KOPT-K1 (cell line): ENCODE results near the gene DOP1A.
"Not testable (repeated sequence)": the region's sequence is repeated elsewhere in the genome, so short reads cannot be mapped to it uniquely, and the experiment has no call there.

ENCODE experiments used
- H3K27ac ChIP-seq: fragments of 200-600 bp; sonication (generic); 2 replicates; pipeline ENCODE4 v1.5.1; 2016; ENCODE audit warnings: antibody characterized with exemption, mild to moderate bottlenecking, low read depth, low read length; ENCODE audit not compliant: poor library complexity, severe bottlenecking
- H3K36me3 ChIP-seq: fragments of 200-600 bp; sonication (generic); 2 replicates; pipeline ENCODE4 v1.5.1; 2017; ENCODE audit warnings: antibody characterized with exemption, mild to moderate bottlenecking, low read length, moderate library complexity; ENCODE audit not compliant: insufficient read depth
- H3K9me3 ChIP-seq: fragments of 200-600 bp; sonication (generic); 2 replicates; pipeline ENCODE4 v1.5.1; 2017; ENCODE audit warnings: antibody characterized with exemption, low read length, mild to moderate bottlenecking; ENCODE audit not compliant: insufficient read depth, poor library complexity, severe bottlenecking

The DOP1A gene

DNA sequence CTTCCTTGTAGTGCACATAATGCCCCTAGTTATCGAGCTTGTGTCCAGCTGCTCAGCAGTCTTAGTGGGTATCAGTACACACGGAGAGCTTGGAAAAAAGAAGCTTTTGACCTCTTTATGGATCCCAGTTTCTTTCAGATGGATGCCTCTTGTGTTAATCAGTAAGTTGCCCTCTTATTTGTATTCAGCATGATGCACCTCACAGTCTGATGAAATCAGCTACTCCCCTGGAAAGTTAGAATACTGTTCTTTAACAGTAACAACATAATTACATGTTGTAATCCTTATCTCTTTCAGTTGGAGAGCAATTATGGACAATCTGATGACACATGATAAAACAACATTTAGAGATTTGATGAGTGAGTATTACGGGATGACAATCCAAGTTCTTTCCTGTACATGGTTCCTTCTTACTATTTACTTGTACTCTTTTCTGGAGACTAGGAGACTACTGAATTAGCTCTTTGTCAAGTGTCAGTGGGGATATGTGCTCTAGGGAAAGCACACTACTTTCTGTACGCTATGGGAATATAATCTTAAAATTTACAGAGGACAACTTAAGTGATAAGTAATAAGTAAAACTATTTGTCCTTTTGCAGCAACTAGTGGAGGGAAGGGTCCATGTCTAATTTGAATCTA lies 86.5 kb downstream of the DOP1A start:
- peaks cover 55% of the 10 kb centered on the region for H3K36me3 ChIP-seq
- no peaks in the 10 kb centered on the region for H3K9me3 ChIP-seq
- H3K27ac ChIP-seq = no peak overlapping the region

- peaks cover 69% of the 10 kb centered on the region for H3K36me3 ChIP-seq
- no peak overlapping the region for H3K27ac ChIP-seq
- H3K9me3 ChIP-seq = no peaks in the 10 kb centered on the region
Measured at GRCh38 chr6:83155794-83156193, 88.3 kb downstream of the DOP1A start.

DNA sequence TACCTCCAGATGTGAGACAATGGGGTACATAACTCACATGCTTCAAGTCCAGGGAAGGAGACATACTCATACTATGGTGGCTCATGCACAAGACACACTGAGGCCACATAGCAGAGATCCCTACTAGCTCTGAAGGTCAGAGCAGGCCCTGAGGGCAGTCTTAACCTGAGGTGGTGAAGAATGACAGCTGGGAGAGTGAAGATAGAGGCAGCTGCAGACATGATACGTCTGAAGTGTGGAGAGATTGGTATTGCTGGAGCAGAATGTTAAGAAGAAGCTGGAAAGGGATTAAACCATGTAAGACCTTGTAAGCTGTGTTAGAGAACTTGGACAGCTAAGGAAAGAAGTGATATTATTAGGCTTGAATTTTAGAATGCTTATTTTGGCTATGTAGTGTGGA lies 92.7 kb downstream of the DOP1A start:
- no peaks in the 10 kb centered on the region for H3K9me3 ChIP-seq
- H3K36me3 ChIP-seq = peaks cover 71% of the 10 kb centered on the region
- H3K27ac ChIP-seq = no peak overlapping the region

DNA sequence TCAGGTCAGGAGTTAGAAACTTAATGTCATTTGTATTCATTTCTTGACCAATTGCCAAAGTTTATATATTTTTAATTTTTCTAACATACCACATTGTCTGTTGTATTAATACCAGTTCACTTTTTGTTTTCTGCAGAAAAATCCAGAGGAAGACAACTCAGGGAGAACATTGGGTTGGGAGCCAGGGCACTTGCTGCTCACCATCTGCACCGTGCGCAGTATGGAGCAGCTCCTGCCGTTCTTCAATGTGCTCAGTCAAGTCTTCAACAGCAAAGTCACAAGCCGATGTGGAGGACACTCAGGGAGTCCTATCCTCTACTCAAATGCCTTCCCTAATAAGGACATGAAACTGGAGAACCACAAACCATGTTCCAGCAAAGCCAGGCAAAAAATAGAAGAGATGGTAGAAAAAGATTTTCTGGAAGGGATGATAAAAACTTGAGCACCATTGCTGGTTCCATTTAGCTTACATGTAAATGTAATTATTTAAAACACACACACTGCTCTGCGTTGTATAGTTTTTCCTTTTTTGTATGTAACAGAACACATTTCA lies 100.3 kb downstream of the DOP1A start:
- no peak overlapping the region for H3K27ac ChIP-seq
- H3K9me3 ChIP-seq = no peaks in the 10 kb centered on the region
- H3K36me3 ChIP-seq = peaks cover 99% of the 10 kb centered on the region

- Histone ChIP-seq H3K36me3 (peaks cover 99% of the 10 kb centered on the region), H3K27ac (no peak overlapping the region), H3K9me3 (no peaks in the 10 kb centered on the region)
Measured at GRCh38 chr6:83168556-83168955, 101.1 kb downstream of the DOP1A start.

- no peaks in the 10 kb centered on the region for H3K9me3 ChIP-seq
- no peak overlapping the region for H3K27ac ChIP-seq
- peaks cover 97% of the 10 kb centered on the region for H3K36me3 ChIP-seq
Measured at GRCh38 chr6:83169106-83169505, 101.6 kb downstream of the DOP1A start.

GRCh38 chr6:83169511-83169910 lies 102.0 kb downstream of the DOP1A start:
- H3K36me3 ChIP-seq = peaks cover 93% of the 10 kb centered on the region
- H3K9me3 ChIP-seq = no peaks in the 10 kb centered on the region
- H3K27ac ChIP-seq = no peak overlapping the region

DNA sequence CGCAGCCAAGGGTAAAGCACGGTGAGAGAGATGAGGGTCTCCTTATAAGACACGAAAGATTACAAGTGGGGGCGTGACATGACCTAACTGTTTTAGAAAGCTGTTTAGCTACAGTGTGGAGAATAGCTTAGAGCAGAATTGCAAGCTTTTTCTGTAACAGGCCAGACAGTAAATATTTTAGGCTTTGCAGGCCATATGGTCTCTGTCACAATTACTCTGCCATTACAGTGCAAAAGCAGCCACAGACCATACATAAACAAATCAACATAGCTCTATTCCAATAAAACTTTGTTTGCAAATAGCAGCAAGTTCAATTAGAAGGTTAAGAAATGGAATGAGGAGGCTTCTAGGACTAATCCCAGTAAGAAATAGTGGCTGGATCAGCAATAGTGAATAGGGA lies 108.8 kb downstream of the DOP1A start:
- Histone ChIP-seq H3K27ac (no peak overlapping the region), H3K36me3 (peaks cover 73% of the 10 kb centered on the region), H3K9me3 (no peaks in the 10 kb centered on the region)

DNA sequence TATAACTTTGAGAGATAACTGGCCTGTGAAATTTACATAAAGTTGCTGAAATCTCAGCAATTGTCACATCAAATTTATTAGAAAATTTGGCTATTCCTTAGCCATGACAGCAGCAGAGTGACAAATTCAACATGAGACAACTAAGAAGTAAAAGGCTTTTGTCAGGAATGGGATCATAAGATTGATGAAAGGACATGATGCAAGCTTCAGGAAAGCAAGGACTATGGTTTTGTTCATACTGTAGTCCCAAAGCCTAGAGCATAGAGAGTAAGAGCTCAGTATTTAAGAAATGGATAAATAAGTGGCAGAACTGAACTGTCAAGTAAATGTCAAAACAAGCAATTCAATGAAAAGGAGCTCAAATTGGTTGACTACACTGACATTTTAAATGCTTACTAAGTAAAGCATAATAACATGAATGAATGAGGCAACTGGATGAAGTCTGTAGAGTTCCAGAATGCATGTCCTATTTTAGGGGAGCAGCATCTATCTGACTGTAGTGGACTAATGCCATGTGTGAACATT lies 113.0 kb downstream of the DOP1A start:
- Histone ChIP-seq H3K36me3 (peaks cover 85% of the 10 kb centered on the region), H3K9me3 (no peaks in the 10 kb centered on the region), H3K27ac (no peak overlapping the region)

DNA sequence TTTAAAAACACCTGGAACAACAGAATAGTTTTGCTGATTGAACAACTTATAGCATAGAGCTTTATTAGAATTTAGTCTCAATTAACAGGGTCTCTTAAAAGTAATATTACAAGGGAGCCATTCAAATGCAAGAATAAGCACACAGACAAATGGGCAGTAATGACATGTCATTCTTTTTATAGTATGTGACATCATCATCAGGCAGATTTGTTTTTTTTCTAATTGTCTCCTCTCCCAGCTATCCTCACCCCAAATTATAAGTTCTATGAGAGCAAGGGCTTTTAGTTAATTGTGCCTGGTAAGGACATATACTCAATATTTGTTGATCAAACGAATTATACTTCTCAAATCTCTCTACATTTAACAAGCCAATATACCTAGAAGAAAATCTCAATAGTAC lies 114.6 kb downstream of the DOP1A start:
- no peak overlapping the region for H3K27ac ChIP-seq
- H3K9me3 ChIP-seq = no peaks in the 10 kb centered on the region
- peaks cover 79% of the 10 kb centered on the region for H3K36me3 ChIP-seq

- no peak overlapping the region for H3K27ac ChIP-seq
- peaks cover 68% of the 10 kb centered on the region for H3K36me3 ChIP-seq
- no peaks in the 10 kb centered on the region for H3K9me3 ChIP-seq
Measured at GRCh38 chr6:83183082-83183828, 115.8 kb downstream of the DOP1A start.

GRCh38 chr6:83185096-83185495 lies 117.6 kb downstream of the DOP1A start:
- no peaks in the 10 kb centered on the region for H3K9me3 ChIP-seq
- no peak overlapping the region for H3K27ac ChIP-seq
- peaks cover 60% of the 10 kb centered on the region for H3K36me3 ChIP-seq

- no peaks in the 10 kb centered on the region for H3K9me3 ChIP-seq
- H3K36me3 ChIP-seq = peaks cover 28% of the 10 kb centered on the region
- H3K27ac ChIP-seq = no peak overlapping the region
Measured at GRCh38 chr6:83188501-83188900, 121.0 kb downstream of the DOP1A start.

DNA sequence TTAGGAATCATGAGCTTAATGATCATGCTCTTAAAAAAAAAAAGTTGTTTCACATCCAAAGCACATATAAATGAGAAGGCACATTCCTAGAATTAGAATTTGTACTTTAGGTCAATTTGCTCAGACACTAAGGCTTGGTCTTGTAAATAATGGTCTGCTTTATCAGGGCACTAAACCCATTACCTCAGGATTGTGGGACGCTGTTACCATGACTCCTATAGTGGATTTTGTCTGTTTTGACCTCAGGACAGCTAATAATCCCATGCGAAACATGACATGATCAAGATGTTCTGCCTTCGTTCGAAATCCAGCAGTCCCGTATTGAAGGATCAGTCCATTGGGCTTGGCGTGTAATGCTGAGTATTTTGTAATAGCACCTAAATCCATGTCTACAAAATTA lies 123.2 kb downstream of the DOP1A start:
- Histone ChIP-seq H3K36me3 (peaks cover 9% of the 10 kb centered on the region), H3K9me3 (no peaks in the 10 kb centered on the region), H3K27ac (no peak overlapping the region)

DNA sequence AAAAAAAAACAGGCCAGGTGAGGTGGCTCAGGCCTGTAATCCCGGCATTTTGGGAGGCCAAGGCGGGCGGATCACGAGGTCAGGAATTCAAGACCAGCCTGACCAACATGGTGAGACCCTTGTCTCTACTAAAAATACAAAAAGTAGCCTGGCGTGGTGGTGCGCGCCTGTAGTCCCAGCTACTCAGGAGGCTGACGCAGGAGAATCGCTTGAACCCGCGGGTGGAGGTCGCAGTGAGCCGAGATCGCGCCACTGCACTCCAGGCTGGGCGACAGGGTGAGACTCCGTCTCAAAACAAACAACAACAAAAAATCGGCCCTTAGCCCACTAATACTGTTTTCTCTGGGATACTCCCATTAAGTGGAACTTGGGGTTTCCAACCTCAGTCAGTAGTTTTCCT lies 124.5 kb downstream of the DOP1A start:
- H3K9me3 ChIP-seq, H3K27ac ChIP-seq, H3K36me3 ChIP-seq: not testable (repeated sequence)
